ENCODE data around the gene A4GNT.
"Not testable (repeated sequence)": the region's sequence is repeated elsewhere in the genome, so short reads cannot be mapped to it uniquely, and the experiment has no call there.

The A4GNT gene

DNA sequence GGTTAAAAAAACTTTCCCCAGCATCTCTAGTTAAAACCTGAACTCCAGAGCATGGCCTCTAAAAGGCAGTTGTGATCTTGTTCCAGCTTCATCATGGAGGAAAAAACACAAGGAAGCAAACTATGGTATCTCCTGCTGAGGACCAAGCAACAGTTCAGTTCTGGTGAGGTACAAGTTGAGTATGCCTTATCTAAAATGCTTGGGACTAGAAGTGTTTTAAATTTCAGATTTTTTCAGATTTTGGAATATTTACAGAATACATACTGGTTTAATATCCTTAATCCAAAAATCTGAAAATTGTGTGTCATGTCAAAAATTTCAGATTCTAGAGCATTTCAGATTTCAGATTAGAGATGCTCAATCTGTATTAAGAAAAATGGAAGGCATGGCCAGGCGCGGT lies 32.9 kb upstream of the A4GNT start:
- no peak for DNase-seq
- peaks cover 29% of the 10 kb centered on the region for H3K36me3 ChIP-seq (replicated peaks)
- no peak overlapping the region for H3K27ac ChIP-seq
- H3K27me3 ChIP-seq (replicated peaks) = no peaks in the 10 kb centered on the region
- in situ Hi-C loops (cut with HindIII; ENCODE audit: low pct_ligation_motif_present, low sequenced_read_pairs) = no loop called here
- no peak overlapping the region for H3K4me3 ChIP-seq (ENCODE audit: low read depth, low read length)
- TF ChIP-seq, protein P1, sequence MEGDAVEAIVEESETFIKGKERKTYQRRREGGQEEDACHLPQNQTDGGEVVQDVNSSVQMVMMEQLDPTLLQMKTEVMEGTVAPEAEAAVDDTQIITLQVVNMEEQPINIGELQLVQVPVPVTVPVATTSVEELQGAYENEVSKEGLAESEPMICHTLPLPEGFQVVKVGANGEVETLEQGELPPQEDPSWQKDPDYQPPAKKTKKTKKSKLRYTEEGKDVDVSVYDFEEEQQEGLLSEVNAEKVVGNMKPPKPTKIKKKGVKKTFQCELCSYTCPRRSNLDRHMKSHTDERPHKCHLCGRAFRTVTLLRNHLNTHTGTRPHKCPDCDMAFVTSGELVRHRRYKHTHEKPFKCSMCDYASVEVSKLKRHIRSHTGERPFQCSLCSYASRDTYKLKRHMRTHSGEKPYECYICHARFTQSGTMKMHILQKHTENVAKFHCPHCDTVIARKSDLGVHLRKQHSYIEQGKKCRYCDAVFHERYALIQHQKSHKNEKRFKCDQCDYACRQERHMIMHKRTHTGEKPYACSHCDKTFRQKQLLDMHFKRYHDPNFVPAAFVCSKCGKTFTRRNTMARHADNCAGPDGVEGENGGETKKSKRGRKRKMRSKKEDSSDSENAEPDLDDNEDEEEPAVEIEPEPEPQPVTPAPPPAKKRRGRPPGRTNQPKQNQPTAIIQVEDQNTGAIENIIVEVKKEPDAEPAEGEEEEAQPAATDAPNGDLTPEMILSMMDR (IDR thresholded peaks at IDR 0.05; ENCODE audit: low read depth, low read length, missing control alignments) = no peak

DNA sequence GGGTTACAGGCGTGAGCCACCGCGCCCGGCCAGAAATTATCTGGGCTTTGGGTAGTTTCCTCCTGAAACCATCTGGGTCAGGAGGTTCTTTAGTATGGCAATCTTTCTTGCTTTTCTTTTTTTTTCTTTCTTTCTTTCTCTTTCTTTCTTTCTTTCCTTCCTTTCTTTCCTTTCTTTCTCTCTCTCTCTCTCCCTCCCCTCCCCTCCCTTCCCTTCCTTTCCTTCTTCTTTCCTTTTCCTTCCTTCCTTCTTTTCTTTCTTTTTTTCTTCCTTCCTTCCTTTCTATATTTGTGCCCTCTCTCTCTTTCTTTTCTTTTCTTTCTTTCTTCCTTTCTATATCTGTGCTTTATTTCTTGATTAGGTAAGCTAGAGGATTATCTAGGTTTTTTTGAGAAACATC lies 25.6 kb upstream of the A4GNT start:
- in situ Hi-C loops (cut with HindIII; ENCODE audit: low pct_ligation_motif_present, low sequenced_read_pairs) = no loop called here

DNA sequence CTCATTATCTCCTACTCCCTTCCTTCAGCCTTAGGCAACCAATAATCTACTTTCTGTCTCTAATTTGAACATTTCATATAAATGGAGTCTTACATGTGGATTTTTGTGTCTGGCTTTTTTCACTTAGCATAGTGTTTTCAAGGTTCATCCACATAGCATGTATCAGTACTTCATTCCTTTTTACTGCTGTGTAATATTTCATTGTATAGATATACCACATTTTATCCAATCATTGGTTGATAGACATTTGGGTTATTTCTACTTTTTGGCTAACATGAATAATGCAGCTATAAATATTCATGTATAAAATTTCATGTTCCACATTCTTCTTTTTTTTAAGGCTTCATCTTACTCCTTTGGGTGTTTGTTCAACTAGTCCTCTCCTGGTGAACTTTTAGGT lies 22.3 kb upstream of the A4GNT start:
- no peaks in the 10 kb centered on the region for H3K27me3 ChIP-seq (replicated peaks)
- TF ChIP-seq, protein P1 (IDR thresholded peaks at IDR 0.05; ENCODE audit: low read depth, low read length, missing control alignments) = no peak
- no peak for DNase-seq
- no peak overlapping the region for H3K27ac ChIP-seq
- in situ Hi-C loops (cut with HindIII; ENCODE audit: low pct_ligation_motif_present, low sequenced_read_pairs) = no loop called here
- no peaks in the 10 kb centered on the region for H3K36me3 ChIP-seq (replicated peaks)
- H3K4me3 ChIP-seq (ENCODE audit: low read depth, low read length) = no peak overlapping the region

More for the DNA sequence above, 25.6 kb upstream of the A4GNT start:
- H3K27ac ChIP-seq = no peak overlapping the region
- no peak for DNase-seq
- TF ChIP-seq, protein P1 (IDR thresholded peaks at IDR 0.05; ENCODE audit: low read depth, low read length, missing control alignments) = no peak
- peaks cover 14% of the 10 kb centered on the region for H3K36me3 ChIP-seq (replicated peaks)
- H3K27me3 ChIP-seq (replicated peaks) = no peaks in the 10 kb centered on the region
- H3K4me3 ChIP-seq (ENCODE audit: low read depth, low read length) = no peak overlapping the region

DNA sequence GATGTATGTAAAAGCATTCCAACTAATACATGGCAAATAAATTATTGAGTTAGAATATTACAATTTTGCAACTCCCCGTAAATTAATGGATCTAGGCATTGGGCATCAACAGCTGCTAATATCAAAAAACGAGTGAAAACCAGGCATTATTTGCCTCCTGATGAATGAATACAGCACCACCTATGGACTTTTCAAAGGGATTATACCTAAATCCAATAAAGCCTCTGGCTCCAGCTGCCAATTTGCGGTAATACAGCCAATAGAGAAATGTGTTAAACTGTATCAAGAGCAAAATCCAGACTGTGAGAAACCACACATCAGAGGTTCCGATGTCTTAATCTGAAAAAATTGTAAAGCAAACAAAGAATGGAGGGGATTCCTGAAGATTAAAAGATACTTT lies 16.3 kb upstream of the A4GNT start:
- DNase-seq = no peak
- Histone ChIP-seq H3K27ac (no peak overlapping the region), H3K27me3 (replicated peaks) (no peaks in the 10 kb centered on the region), H3K4me3 (ENCODE audit: low read depth, low read length) (no peak overlapping the region), H3K36me3 (replicated peaks) (no peaks in the 10 kb centered on the region)
- in situ Hi-C loops (cut with HindIII; ENCODE audit: low pct_ligation_motif_present, low sequenced_read_pairs) = no loop called here
- TF ChIP-seq, protein P1 (IDR thresholded peaks at IDR 0.05; ENCODE audit: low read depth, low read length, missing control alignments) = no peak

DNA sequence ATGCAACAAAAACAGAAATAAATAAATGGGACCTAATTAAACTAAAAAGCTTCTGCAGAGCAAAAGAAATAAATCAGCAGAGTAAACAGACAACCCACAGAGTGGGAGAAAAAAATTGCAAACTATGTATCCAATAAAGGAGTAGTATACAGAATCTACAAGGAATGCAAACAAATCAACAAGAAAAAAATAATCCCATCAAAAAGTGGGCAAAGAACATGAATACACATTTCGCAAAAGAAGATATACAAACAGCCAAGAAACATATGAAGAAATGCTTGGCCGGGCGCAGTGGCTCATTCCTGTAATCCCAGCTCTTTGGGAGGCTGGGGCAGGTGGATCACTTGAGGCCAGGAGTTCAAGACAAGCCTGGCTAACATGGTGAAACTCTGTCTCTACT lies 10.0 kb upstream of the A4GNT start:
- H3K27me3 ChIP-seq (replicated peaks); DNase-seq; in situ Hi-C loops (cut with HindIII; ENCODE audit: low pct_ligation_motif_present, low sequenced_read_pairs); H3K36me3 ChIP-seq (replicated peaks); H3K4me3 ChIP-seq (ENCODE audit: low read depth, low read length); H3K27ac ChIP-seq: not testable (repeated sequence)

DNA sequence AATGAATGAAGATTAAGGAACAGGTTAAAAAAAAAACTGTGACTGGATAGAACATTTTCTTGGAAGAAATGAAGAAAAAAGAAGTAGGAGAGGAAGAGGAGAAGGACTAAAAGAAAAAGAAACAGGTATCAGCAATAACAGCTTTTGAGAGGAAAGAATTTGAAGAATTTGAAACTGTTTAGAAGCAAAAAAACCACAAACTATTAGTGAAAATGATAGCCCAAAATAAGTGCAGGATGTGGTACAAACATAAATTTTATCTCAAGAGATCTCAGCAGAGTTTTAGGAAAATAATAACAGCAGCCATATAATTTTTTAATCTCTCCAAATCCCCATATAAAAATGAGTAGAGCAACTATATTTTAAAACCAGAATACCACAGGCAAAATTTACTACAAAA lies 8.8 kb upstream of the A4GNT start:
- no peak for DNase-seq
- TF ChIP-seq, protein P1 (IDR thresholded peaks at IDR 0.05; ENCODE audit: low read depth, low read length, missing control alignments) = no peak
- Histone ChIP-seq H3K36me3 (replicated peaks) (no peaks in the 10 kb centered on the region), H3K4me3 (ENCODE audit: low read depth, low read length) (no peak overlapping the region), H3K27ac (no peak overlapping the region), H3K27me3 (replicated peaks) (no peaks in the 10 kb centered on the region)
- in situ Hi-C loops (cut with HindIII; ENCODE audit: low pct_ligation_motif_present, low sequenced_read_pairs) = no loop called here
